Bronchial epithelial cell (primary cell): ENCODE results near the gene APBB2. TPM values are rescaled to one million over a fixed set of nuclear protein-coding genes. Genes with fewer than 3 reads are reported as not detected.

Experiments used
- DNase-seq: peaks from one replicate; pipeline ENCODE4 v3.0.0-alpha.2; 2010; ENCODE audit warnings: low read depth
- FAIRE-seq: peaks from 2 replicates; lab custom pipeline; 2011; peaks lifted over from hg19 to GRCh38; lab: Jason Lieb, UNC
- H3K27me3 ChIP-seq: 2 replicates; pipeline ENCODE4 v1.5.1; 2011; ENCODE audit warnings: low read length; ENCODE audit not compliant: control insufficient read depth, insufficient read depth
- H3K36me3 ChIP-seq: 2 replicates; pipeline ENCODE4 v1.5.1; 2011; ENCODE audit warnings: low read length; ENCODE audit not compliant: control insufficient read depth, insufficient read depth
- H3K4me3 ChIP-seq: 2 replicates; pipeline ENCODE4 v1.5.1; 2011; ENCODE audit warnings: mild to moderate bottlenecking, low read depth, low read length, control low read depth
- total RNA-seq: library from RNA; depleted of rRNA; stranded (reverse); fragments of >200 nt; gene quantifications from 2 replicates; pipeline ENCODE4 v1.2.1, GENCODE V29; 2014
- TF ChIP-seq, protein P1 (sequence below): IDR thresholded peaks from 2 replicates; pipeline ENCODE4 v1.5.1; 2011; ENCODE audit warnings: mild to moderate bottlenecking, moderate library complexity, low read length, control low read depth, inconsistent platforms; ENCODE audit not compliant: insufficient read depth, severe bottlenecking

The APBB2 gene
- total RNA-seq, 1 donor from 2014 or later = 39.2 TPM

DNA sequence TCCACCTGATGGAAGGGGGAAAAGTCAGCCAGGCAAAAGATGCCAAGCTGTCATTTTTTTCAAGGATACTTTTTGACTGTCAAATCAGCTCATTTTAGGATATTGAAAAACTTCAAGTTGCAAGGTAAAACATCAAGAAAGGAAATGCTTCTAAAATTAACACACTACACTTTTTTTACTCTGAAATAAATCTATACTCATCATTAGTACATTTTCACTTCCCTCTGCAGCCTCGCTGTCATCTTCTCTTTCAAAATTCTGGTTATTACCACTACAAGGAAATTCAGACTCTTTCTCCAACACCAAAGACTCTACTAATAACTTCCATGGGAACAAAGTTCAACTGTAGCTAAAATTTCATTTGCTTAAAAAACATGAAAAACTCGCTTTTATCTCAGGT lies 41.6 kb downstream of the APBB2 start:
- TF ChIP-seq, protein P1, sequence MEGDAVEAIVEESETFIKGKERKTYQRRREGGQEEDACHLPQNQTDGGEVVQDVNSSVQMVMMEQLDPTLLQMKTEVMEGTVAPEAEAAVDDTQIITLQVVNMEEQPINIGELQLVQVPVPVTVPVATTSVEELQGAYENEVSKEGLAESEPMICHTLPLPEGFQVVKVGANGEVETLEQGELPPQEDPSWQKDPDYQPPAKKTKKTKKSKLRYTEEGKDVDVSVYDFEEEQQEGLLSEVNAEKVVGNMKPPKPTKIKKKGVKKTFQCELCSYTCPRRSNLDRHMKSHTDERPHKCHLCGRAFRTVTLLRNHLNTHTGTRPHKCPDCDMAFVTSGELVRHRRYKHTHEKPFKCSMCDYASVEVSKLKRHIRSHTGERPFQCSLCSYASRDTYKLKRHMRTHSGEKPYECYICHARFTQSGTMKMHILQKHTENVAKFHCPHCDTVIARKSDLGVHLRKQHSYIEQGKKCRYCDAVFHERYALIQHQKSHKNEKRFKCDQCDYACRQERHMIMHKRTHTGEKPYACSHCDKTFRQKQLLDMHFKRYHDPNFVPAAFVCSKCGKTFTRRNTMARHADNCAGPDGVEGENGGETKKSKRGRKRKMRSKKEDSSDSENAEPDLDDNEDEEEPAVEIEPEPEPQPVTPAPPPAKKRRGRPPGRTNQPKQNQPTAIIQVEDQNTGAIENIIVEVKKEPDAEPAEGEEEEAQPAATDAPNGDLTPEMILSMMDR = no peak
- no peak for DNase-seq
- Histone ChIP-seq H3K27me3 (no peaks in the 10 kb centered on the region), H3K36me3 (no peaks in the 10 kb centered on the region), H3K4me3 (no peak overlapping the region)
- FAIRE-seq = no peak

DNA sequence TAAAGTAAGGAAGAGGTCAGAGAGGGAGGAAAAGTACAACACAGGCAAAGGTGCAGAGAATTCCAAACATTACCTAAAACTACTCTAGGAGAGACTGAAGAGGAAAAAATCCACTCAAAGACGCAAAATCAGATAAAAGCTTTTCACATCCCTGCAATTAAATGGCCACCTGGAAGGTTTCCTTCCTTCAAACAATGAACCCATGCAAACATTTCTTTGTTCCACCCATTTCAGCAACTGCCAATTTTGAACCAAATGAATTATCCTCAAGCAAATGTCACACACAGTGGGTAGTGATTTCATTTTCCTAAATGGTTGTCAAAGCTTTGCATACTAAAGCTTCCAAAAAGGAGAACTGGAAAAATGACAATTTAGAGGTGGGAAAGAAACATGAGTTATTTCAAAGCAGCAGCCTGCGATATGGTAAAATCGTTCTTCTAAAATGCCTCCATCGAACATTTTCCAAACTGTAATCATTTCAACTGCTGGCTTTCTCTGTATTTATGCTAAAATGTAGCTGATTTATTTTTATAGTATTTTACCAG lies 45.0 kb downstream of the APBB2 start:
- Histone ChIP-seq H3K27me3 (no peaks in the 10 kb centered on the region), H3K36me3 (peaks cover 4% of the 10 kb centered on the region), H3K4me3 (no peak overlapping the region)
- FAIRE-seq (no peak), DNase-seq (no peak)
- TF ChIP-seq, protein P1 = no peak

DNA sequence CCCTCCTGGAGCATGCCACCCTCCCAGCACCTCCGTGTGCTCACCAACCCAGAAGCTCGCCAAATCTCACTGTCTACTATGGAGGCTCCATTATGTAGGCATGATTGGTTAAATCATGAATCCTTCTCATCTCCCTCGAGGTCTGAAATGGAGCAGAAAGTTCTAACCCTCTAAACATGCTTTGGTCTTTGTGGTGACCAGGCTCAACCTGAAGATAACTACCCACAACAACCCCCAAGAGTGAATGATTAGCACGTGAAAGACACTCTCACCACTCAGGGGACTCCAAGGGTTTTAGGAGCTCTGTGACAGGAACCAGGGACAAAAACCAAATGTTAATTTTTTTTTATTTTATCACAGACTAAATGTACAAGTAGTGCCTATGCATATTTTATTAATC lies 47.2 kb downstream of the APBB2 start:
- Histone ChIP-seq H3K36me3 (peaks cover 4% of the 10 kb centered on the region), H3K4me3 (no peak overlapping the region), H3K27me3 (no peaks in the 10 kb centered on the region)
- FAIRE-seq (no peak), DNase-seq (no peak)
- TF ChIP-seq, protein P1 = no peak

DNA sequence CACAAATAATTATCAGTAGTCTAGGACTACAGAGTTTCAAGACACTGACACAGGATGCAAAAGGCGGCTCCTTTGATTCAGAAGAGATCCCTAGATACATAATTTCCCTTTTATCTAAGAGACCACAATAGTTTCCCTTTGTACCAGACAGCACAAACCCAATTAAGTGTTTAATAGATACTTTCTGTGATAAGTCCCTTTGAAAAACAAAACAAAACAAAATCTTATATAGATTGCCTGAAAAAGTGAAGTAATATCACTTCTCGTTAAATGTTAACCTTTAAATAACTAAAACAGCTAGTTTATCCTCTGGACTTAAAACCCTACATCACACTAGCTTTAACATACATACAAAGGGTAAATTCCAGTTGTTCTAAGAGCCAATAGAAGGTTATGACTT lies 49.9 kb downstream of the APBB2 start:
- FAIRE-seq = no peak
- TF ChIP-seq, protein P1 = no peak

DNA sequence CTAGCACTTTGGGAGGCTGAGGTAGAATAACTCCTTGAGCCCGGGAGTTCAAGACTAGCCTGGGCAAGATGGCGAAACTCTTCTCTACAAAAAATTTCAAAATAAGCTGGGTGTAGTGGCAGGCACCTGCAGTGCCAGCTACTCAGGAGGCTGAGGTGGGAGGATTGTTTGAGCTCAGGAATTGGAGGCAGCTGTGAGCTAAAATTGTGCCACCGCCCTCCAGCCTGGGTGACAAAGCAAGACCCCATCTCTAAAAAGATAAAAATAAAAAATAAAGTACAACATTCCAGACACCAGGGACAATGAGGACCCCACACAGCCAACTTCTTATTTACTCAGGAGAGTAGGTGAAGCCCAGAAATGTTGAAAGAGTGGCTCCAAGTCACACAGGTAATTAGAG lies 53.0 kb downstream of the APBB2 start:
- H3K36me3 ChIP-seq = no peaks in the 10 kb centered on the region
- FAIRE-seq (no peak), DNase-seq (no peak)
- TF ChIP-seq, protein P1 = no peak
- H3K27me3 ChIP-seq = no peaks in the 10 kb centered on the region
- H3K4me3 ChIP-seq = no peak overlapping the region

More for the DNA sequence above, 49.9 kb downstream of the APBB2 start:
- H3K27me3 ChIP-seq = no peaks in the 10 kb centered on the region
- no peak overlapping the region for H3K4me3 ChIP-seq
- no peak for DNase-seq
- H3K36me3 ChIP-seq = peaks cover 4% of the 10 kb centered on the region

DNA sequence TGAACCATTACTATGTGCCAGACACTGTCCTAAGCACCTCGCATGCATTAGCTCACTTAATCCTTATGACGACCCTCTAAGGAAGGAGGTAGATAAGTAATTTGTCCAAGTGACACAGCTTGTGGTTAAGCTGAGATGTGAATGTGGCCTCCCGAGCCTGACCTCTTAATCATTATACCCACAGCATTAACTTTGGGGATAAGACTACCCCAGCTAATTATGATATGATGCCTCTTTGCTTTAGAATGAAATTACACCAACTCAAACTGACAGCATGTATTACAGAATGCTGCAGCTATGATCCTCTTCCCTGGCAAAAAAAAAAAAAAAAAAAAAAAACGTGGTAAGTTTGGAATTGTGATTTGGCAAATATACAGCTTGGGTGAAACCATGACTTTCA lies 53.5 kb downstream of the APBB2 start:
- H3K4me3 ChIP-seq = no peak overlapping the region
- FAIRE-seq = no peak

More for the DNA sequence above, 53.5 kb downstream of the APBB2 start:
- TF ChIP-seq, protein P1 = no peak
- Histone ChIP-seq H3K36me3 (no peaks in the 10 kb centered on the region), H3K27me3 (no peaks in the 10 kb centered on the region)
- DNase-seq = no peak
